Measurements from ENCODE around the gene AURKAIP1. TPM values are rescaled to one million over a fixed set of nuclear protein-coding genes. Genes with fewer than 3 reads are reported as not detected.

AURKAIP1 gene
- total RNA-seq, 4 donors from 2014 or later: 98.4 to 152 (median 117) TPM

- intact Hi-C loops (cut with DNase I): no loop called here
- no peaks in the 10 kb centered on the region for H3K36me3 ChIP-seq
- TF ChIP-seq POLR2AphosphoS5 (IDR thresholded peaks at IDR 0.05) (no peak), CTCF (IDR thresholded peaks at IDR 0.05) (no peak), POLR2A (IDR thresholded peaks at IDR 0.05; ENCODE audit: low read depth) (no peak), EP300 (IDR thresholded peaks at IDR 0.05) (no peak)
- no peak overlapping the region for H3K4me3 ChIP-seq
- WGBS: 93% methylated on average over 5 of the region's 7 CpGs
- H3K9me3 ChIP-seq: no peaks in the 10 kb centered on the region
- H3K27ac ChIP-seq (replicated peaks in 1 of 4): peak overlapping the region in 2 of 4 donors; percentile 57 to 68
- peaks cover 8 to 67% (median 41%) of the 10 kb centered on the region in 4 donors for H3K4me1 ChIP-seq
- no peak for DNase-seq (ENCODE audit: extremely low spot score)
- H3K27me3 ChIP-seq: no peaks in the 10 kb centered on the region
Observed at GRCh38 chr1:1421907-1422464, 47.0 kb upstream of the AURKAIP1 start.

GRCh38 chr1:1421147-1421906, 46.3 kb upstream of the AURKAIP1 start, which contains the start of gene ANKRD65:
ANKRD65 (minus strand) TSS chr1:1421276; CDS start chr1:1421005, 271 bp downstream.
- WGBS: 86% methylated on average over 12 of the region's 18 CpGs
- no peaks in the 10 kb centered on the region for H3K27me3 ChIP-seq
- intact Hi-C loops (cut with DNase I): no loop called here
- peaks cover 8 to 61% (median 35%) of the 10 kb centered on the region in 4 donors for H3K4me1 ChIP-seq
- peak within 1 kb of the TSS in 3 of 4 donors; percentile 57 to 77 (median 68) for H3K27ac ChIP-seq (replicated peaks in 1 of 4)
- peak within 1 kb of the TSS; percentile 53 to 62 (median 54) for H3K4me3 ChIP-seq
- TF ChIP-seq CTCF (IDR thresholded peaks at IDR 0.05) (no peak), POLR2AphosphoS5 (IDR thresholded peaks at IDR 0.05) (no peak), POLR2A (IDR thresholded peaks at IDR 0.05; ENCODE audit: low read depth) (no peak), EP300 (IDR thresholded peaks at IDR 0.05) (no peak)
- DNase-seq (ENCODE audit: extremely low spot score): no peak
- H3K36me3 ChIP-seq: no peaks in the 10 kb centered on the region
- H3K9me3 ChIP-seq: no peaks in the 10 kb centered on the region

DNA sequence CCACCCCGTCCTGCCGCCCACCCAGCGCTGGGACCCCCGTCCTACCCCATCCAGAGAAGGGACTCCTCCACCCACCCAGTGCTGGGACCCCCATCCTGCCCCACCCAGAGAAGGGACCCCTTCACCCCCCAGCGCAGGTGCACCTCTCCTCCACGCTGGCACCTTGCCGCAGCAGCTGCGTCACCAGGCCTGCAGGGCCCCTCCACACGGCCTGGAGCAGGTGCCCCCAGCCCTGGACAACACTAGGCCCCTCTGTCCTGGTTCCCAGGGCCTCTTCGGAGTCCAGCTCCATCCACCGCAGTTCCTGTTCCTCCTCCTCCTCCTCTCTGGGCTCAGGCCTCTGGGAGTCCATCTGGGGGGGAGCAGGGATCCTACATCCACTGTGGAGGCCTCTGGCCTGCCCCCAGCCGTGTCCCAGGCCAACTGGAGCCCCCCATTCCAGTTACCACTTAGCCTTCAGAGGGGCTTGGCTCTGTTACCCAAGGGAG, 45.7 kb upstream of the AURKAIP1 start:
- no peaks in the 10 kb centered on the region for H3K36me3 ChIP-seq
- WGBS: 63% methylated on average over 7 of the region's 12 CpGs
- H3K27ac ChIP-seq (replicated peaks in 1 of 4): peak overlapping the region in 3 of 4 donors; percentile 57 to 77 (median 68)
- no peaks in the 10 kb centered on the region for H3K27me3 ChIP-seq
- intact Hi-C loops (cut with DNase I): no loop called here
- H3K4me3 ChIP-seq: peak overlapping the region; percentile 53 to 62 (median 54)
- DNase-seq (ENCODE audit: extremely low spot score): no peak
- no peak for TF ChIP-seq EP300 (IDR thresholded peaks at IDR 0.05)
- TF ChIP-seq POLR2AphosphoS5 (IDR thresholded peaks at IDR 0.05): no peak
- TF ChIP-seq POLR2A (IDR thresholded peaks at IDR 0.05; ENCODE audit: low read depth): no peak
- no peak for TF ChIP-seq CTCF (IDR thresholded peaks at IDR 0.05)
- H3K4me1 ChIP-seq: peaks cover 8 to 54% (median 34%) of the 10 kb centered on the region in 4 donors
- no peaks in the 10 kb centered on the region for H3K9me3 ChIP-seq

GRCh38 chr1:1419813-1420653, 45.0 kb upstream of the AURKAIP1 start:
- no peaks in the 10 kb centered on the region for H3K9me3 ChIP-seq
- H3K4me1 ChIP-seq: peaks cover 8 to 52% (median 34%) of the 10 kb centered on the region in 4 donors
- WGBS: no CpG with 5 or more reads among the region's 112 CpGs
- intact Hi-C loops (cut with DNase I): no loop called here
- H3K27me3 ChIP-seq: no peaks in the 10 kb centered on the region
- peak overlapping the region; percentile 53 to 62 (median 54) for H3K4me3 ChIP-seq
- no peak for DNase-seq (ENCODE audit: extremely low spot score)
- TF ChIP-seq EP300 (IDR thresholded peaks at IDR 0.05) (no peak), CTCF (IDR thresholded peaks at IDR 0.05) (peak in 2 of 3 experiments; percentile 29 to 30)
- H3K27ac ChIP-seq (replicated peaks in 1 of 4): peak overlapping the region; percentile 75 to 84 (median 76)
- no peaks in the 10 kb centered on the region for H3K36me3 ChIP-seq
